HUES6 (cell line): Measurements from ENCODE around the gene NDUFV2.
"Not testable (repeated sequence)": the region's sequence is repeated elsewhere in the genome, so short reads cannot be mapped to it uniquely, and the experiment has no call there.

ENCODE experiments used
- H3K27ac ChIP-seq: 2 replicates; pipeline ENCODE4 v1.7.0; 2013; ENCODE audit warnings: low read depth, mild to moderate bottlenecking, low read length, inconsistent platforms
- H3K27me3 ChIP-seq: 2 replicates; pipeline ENCODE4 v1.6.1; 2013; ENCODE audit warnings: low read length; ENCODE audit not compliant: control insufficient read depth, insufficient read depth
- H3K36me3 ChIP-seq: 2 replicates; pipeline ENCODE4 v1.6.1; 2013; ENCODE audit warnings: low read length; ENCODE audit not compliant: control insufficient read depth, insufficient read depth
- H3K4me1 ChIP-seq: 2 replicates; pipeline ENCODE4 v1.6.1; 2013; ENCODE audit warnings: low read length; ENCODE audit not compliant: control insufficient read depth, insufficient read depth
- H3K4me3 ChIP-seq: 2 replicates; pipeline ENCODE4 v1.5.1; 2013; ENCODE audit warnings: low read depth, low read length
- H3K9ac ChIP-seq: one replicate; pipeline ENCODE4 v1.6.1; 2013; ENCODE audit warnings: mild to moderate bottlenecking, low read length
- H3K9me3 ChIP-seq: 2 replicates; pipeline ENCODE4 v1.6.1; 2013; ENCODE audit warnings: low read depth, low read length; ENCODE audit not compliant: control insufficient read depth, insufficient read depth

NDUFV2 gene

GRCh38 chr18:9090578-9090977 lies 11.9 kb upstream of the NDUFV2 start:
- Histone ChIP-seq H3K9ac (no peak overlapping the region), H3K27me3 (no peaks in the 10 kb centered on the region), H3K9me3 (no peaks in the 10 kb centered on the region), H3K4me1 (no peaks in the 10 kb centered on the region), H3K36me3 (no peaks in the 10 kb centered on the region), H3K27ac (no peak overlapping the region), H3K4me3 (no peak overlapping the region)

- no peak overlapping the region for H3K27ac ChIP-seq
- no peaks in the 10 kb centered on the region for H3K4me1 ChIP-seq
- H3K36me3 ChIP-seq, result no peaks in the 10 kb centered on the region
- no peak overlapping the region for H3K9ac ChIP-seq
- H3K4me3 ChIP-seq, result no peak overlapping the region
- H3K27me3 ChIP-seq, result no peaks in the 10 kb centered on the region
- no peaks in the 10 kb centered on the region for H3K9me3 ChIP-seq
Observed at GRCh38 chr18:9091066-9091476, 11.4 kb upstream of the NDUFV2 start.

- Histone ChIP-seq H3K27ac (no peak overlapping the region), H3K9me3 (no peaks in the 10 kb centered on the region), H3K4me1 (peaks cover 10% of the 10 kb centered on the region; the same call in 1 of the 2 replicates), H3K9ac (no peak overlapping the region), H3K27me3 (no peaks in the 10 kb centered on the region), H3K4me3 (no peak overlapping the region), H3K36me3 (no peaks in the 10 kb centered on the region)
Observed at GRCh38 chr18:9092665-9093064, 9.8 kb upstream of the NDUFV2 start.

GRCh38 chr18:9093109-9093508 lies 9.4 kb upstream of the NDUFV2 start:
- not testable (repeated sequence) for H3K36me3 ChIP-seq, H3K9ac ChIP-seq, H3K27ac ChIP-seq, H3K4me1 ChIP-seq, H3K4me3 ChIP-seq, H3K27me3 ChIP-seq, H3K9me3 ChIP-seq

DNA sequence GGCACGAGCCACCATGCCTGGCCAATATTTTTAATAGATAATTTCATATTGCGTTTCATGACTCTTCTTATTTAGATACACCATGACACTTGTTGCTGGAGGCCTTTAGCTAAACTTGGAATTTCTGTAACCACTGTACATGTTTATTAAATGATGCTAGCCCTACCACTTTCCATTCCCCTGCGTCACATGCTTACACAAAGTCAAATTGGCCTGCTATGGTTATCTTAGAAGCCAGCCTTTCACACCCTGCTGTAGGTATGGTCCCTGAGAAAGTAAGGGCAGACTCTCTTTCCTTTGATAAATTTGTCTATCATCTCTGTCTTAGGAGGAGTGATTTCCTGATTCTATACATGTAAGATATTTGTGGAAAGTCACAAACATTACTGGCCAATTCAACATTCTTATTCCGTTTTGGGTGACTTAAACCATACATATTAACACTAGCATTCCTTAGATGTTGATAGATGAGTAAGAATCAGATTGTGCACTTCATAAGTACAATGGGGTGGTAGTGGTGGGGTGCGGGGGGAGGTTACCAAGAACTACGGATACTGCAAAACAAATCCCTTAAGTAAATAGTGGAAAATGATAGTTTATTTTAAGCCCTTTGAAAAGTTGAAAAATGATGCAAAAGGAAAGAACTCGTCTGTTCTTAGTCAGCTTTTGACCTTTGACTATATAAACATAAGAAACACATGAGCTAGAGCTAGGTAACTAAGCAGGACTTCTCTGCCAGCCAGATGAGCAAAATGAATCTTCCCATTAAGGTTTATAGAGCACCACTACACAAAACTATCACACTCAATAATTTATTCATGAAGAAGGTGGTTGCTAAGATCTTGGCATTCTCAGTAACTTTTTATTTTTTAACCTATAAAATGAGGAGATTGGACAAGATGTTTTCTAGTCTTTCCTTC lies 7.9 kb upstream of the NDUFV2 start:
- Histone ChIP-seq H3K36me3 (no peaks in the 10 kb centered on the region), H3K27me3 (no peaks in the 10 kb centered on the region), H3K27ac (no peak overlapping the region), H3K9ac (no peak overlapping the region), H3K4me3 (no peak overlapping the region), H3K9me3 (no peaks in the 10 kb centered on the region), H3K4me1 (peaks cover 10% of the 10 kb centered on the region; the same call in 1 of the 2 replicates)

- Histone ChIP-seq H3K9ac (no peak overlapping the region), H3K27me3 (no peaks in the 10 kb centered on the region), H3K4me1 (peaks cover 10% of the 10 kb centered on the region; the same call in 1 of the 2 replicates), H3K27ac (no peak overlapping the region), H3K9me3 (no peaks in the 10 kb centered on the region), H3K4me3 (no peak overlapping the region), H3K36me3 (no peaks in the 10 kb centered on the region)
Observed at GRCh38 chr18:9095297-9096006, 7.0 kb upstream of the NDUFV2 start.

DNA sequence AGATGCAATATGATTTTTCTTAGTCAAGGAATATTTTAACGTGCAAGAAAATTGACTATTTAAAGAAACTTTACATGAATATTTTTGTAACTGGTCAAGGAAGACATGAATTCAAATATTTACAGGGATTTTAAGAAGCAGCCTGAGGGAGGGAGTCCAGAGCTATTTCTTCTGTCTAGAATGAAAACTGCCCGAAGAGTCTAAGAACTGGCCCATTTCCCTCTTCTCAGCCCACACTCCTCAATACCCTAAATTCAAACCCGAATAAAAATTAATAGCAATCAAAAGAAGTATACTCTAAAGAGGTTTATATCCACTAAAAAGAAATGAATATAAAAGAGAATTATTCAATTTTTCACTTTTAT lies 6.5 kb upstream of the NDUFV2 start:
- Histone ChIP-seq H3K4me1 (peaks cover 10% of the 10 kb centered on the region; the same call in 1 of the 2 replicates), H3K27ac (no peak overlapping the region), H3K9ac (no peak overlapping the region), H3K36me3 (no peaks in the 10 kb centered on the region), H3K4me3 (no peak overlapping the region), H3K27me3 (no peaks in the 10 kb centered on the region), H3K9me3 (no peaks in the 10 kb centered on the region)

DNA sequence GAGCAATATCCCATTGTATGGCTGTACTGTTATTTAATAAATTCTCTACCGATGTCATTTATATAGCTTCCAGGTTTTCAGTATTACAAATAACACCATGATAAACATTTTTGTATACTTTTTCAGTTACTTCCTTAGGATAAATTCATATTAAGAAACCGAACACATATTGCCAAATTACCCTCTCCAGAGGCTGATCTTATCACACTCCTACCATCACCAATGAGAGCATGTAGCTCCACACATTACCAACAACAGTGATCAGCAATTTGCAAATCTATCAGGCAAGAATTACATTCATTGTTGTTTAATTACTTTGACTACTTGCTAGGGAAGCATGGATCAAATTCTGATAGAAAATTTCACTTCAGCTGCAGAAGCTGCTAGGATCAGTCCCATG lies 5.8 kb upstream of the NDUFV2 start:
- Histone ChIP-seq H3K4me3 (no peak overlapping the region), H3K4me1 (peaks cover 13% of the 10 kb centered on the region; the same call in 1 of the 2 replicates), H3K27me3 (no peaks in the 10 kb centered on the region), H3K9ac (no peak overlapping the region), H3K9me3 (no peaks in the 10 kb centered on the region), H3K27ac (no peak overlapping the region), H3K36me3 (no peaks in the 10 kb centered on the region)

DNA sequence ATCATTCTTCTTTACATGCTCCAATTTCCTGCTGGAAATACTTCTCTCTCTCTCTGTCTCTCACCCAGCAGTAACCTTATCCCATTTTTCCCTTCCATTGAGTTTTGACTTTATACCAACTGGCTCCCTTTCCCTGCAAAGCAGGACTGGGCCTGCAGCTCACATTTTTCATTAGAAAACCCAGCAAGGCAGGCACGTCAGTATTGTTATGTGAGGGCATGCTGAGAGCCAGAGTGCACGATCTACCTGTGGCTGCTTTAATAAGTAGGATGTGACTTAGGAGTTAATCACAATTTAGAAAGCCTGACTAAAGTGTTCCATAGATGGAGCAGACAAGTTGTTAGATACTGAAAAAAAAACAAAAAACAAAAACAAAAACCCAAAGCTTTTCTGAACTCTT lies 5.2 kb upstream of the NDUFV2 start:
- peaks cover 17% of the 10 kb centered on the region; the same call in 1 of the 2 replicates for H3K4me1 ChIP-seq
- no peaks in the 10 kb centered on the region for H3K27me3 ChIP-seq
- no peaks in the 10 kb centered on the region for H3K9me3 ChIP-seq
- no peak overlapping the region for H3K27ac ChIP-seq
- no peaks in the 10 kb centered on the region for H3K36me3 ChIP-seq
- no peak overlapping the region for H3K4me3 ChIP-seq
- no peak overlapping the region for H3K9ac ChIP-seq

DNA sequence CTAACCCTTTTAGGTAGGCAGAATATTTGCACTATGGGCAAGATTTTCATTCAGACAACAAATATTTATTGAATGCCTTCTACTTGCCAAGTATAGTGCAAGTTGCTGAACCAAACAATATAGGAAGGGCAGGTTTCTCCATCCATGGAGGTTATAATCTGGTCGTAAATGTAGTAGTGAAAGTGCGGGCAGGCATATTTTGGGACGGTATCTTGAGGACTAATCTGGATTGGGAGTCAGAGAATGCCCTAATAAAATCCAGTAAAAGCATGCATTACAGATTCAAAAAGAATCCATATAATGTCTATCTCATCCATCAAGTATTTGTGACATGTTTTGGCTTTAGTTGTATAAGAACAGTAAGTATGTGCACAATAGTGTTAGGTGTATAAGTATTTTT lies 1.7 kb upstream of the NDUFV2 start:
- Histone ChIP-seq H3K9ac (no peak overlapping the region), H3K36me3 (peaks cover 5% of the 10 kb centered on the region; the same call in 1 of the 2 replicates), H3K27ac (no peak overlapping the region), H3K4me3 (no peak overlapping the region), H3K27me3 (no peaks in the 10 kb centered on the region), H3K9me3 (no peaks in the 10 kb centered on the region), H3K4me1 (peaks cover 36% of the 10 kb centered on the region)
